ENCODE results near the gene GRXCR1. TPM values are rescaled to one million over a fixed set of nuclear protein-coding genes. Genes with fewer than 3 reads are reported as not detected.

GRXCR1 gene
- total RNA-seq, 1 donor from 2014 or later = not detected

Small RNA genes lying within 50 kb of the gene (small RNA-seq; reads per million reads assigned to genes)
- gene RN7SKP82 (ENCODE audit: low replicate concordance) = not detected

Other genes starting within 250 kb of the GRXCR1 start
- 151 TPM for gene ATP8A1, start 235.6 kb upstream of the GRXCR1 start, total RNA-seq